ENCODE data around the gene MCM9. TPM values are rescaled to one million over a fixed set of nuclear protein-coding genes. Genes with fewer than 3 reads are reported as not detected.

Gene MCM9
- total RNA-seq, 1 donor from 2014 or later, result 18.0 TPM

GRCh38 chr6:118786596-118787453, 148.1 kb downstream of the MCM9 start:
- Mint-ChIP-seq H3K36me3 (ENCODE audit: unreplicated experiment) (no peaks in the 10 kb centered on the region), H3K9me3 (ENCODE audit: unreplicated experiment) (peaks cover 8% of the 10 kb centered on the region), H3K4me1 (ENCODE audit: low read depth, unreplicated experiment) (peaks cover 41% of the 10 kb centered on the region), H3K27me3 (ENCODE audit: unreplicated experiment) (peaks cover 1% of the 10 kb centered on the region), H3K4me3 (ENCODE audit: unreplicated experiment) (no peak overlapping the region), H3K27ac (ENCODE audit: unreplicated experiment) (no peak overlapping the region)
- no peak for DNase-seq
- TF ChIP-seq CTCF (IDR thresholded peaks at IDR 0.05; ENCODE audit: partially characterized antibody, unreplicated experiment), result no peak

GRCh38 chr6:118785601-118786000, 149.4 kb downstream of the MCM9 start:
- Mint-ChIP-seq H3K27me3 (ENCODE audit: unreplicated experiment) (peaks cover 1% of the 10 kb centered on the region), H3K4me3 (ENCODE audit: unreplicated experiment) (no peak overlapping the region), H3K4me1 (ENCODE audit: low read depth, unreplicated experiment) (peaks cover 37% of the 10 kb centered on the region), H3K9me3 (ENCODE audit: unreplicated experiment) (peaks cover 3% of the 10 kb centered on the region), H3K27ac (ENCODE audit: unreplicated experiment) (no peak overlapping the region), H3K36me3 (ENCODE audit: unreplicated experiment) (no peaks in the 10 kb centered on the region)
- DNase-seq, result no peak
- no peak for TF ChIP-seq CTCF (IDR thresholded peaks at IDR 0.05; ENCODE audit: partially characterized antibody, unreplicated experiment)

GRCh38 chr6:118784641-118785164, 150.3 kb downstream of the MCM9 start:
- DNase-seq, result no peak
- H3K36me3 Mint-ChIP-seq (ENCODE audit: unreplicated experiment), result no peaks in the 10 kb centered on the region
- H3K4me1 Mint-ChIP-seq (ENCODE audit: low read depth, unreplicated experiment), result peaks cover 34% of the 10 kb centered on the region
- TF ChIP-seq CTCF (IDR thresholded peaks at IDR 0.05; ENCODE audit: partially characterized antibody, unreplicated experiment), result no peak
- peaks cover 3% of the 10 kb centered on the region for H3K9me3 Mint-ChIP-seq (ENCODE audit: unreplicated experiment)
- peaks cover 1% of the 10 kb centered on the region for H3K27me3 Mint-ChIP-seq (ENCODE audit: unreplicated experiment)
- H3K27ac Mint-ChIP-seq (ENCODE audit: unreplicated experiment), result no peak overlapping the region
- no peak overlapping the region for H3K4me3 Mint-ChIP-seq (ENCODE audit: unreplicated experiment)

GRCh38 chr6:118783931-118784550, 150.9 kb downstream of the MCM9 start:
- no peak for DNase-seq
- TF ChIP-seq CTCF (IDR thresholded peaks at IDR 0.05; ENCODE audit: partially characterized antibody, unreplicated experiment), result no peak
- H3K9me3 Mint-ChIP-seq (ENCODE audit: unreplicated experiment), result peaks cover 3% of the 10 kb centered on the region
- peaks cover 1% of the 10 kb centered on the region for H3K27me3 Mint-ChIP-seq (ENCODE audit: unreplicated experiment)
- no peak overlapping the region for H3K4me3 Mint-ChIP-seq (ENCODE audit: unreplicated experiment)
- H3K4me1 Mint-ChIP-seq (ENCODE audit: low read depth, unreplicated experiment), result peaks cover 32% of the 10 kb centered on the region
- peak overlapping the region; percentile 36 for H3K27ac Mint-ChIP-seq (ENCODE audit: unreplicated experiment)
- no peaks in the 10 kb centered on the region for H3K36me3 Mint-ChIP-seq (ENCODE audit: unreplicated experiment)

GRCh38 chr6:118782651-118783050, 152.3 kb downstream of the MCM9 start:
- no peaks in the 10 kb centered on the region for H3K36me3 Mint-ChIP-seq (ENCODE audit: unreplicated experiment)
- H3K9me3 Mint-ChIP-seq (ENCODE audit: unreplicated experiment), result no peaks in the 10 kb centered on the region
- no peak overlapping the region for H3K4me3 Mint-ChIP-seq (ENCODE audit: unreplicated experiment)
- H3K27ac Mint-ChIP-seq (ENCODE audit: unreplicated experiment), result no peak overlapping the region
- no peak for TF ChIP-seq CTCF (IDR thresholded peaks at IDR 0.05; ENCODE audit: partially characterized antibody, unreplicated experiment)
- peaks cover 26% of the 10 kb centered on the region for H3K4me1 Mint-ChIP-seq (ENCODE audit: low read depth, unreplicated experiment)
- H3K27me3 Mint-ChIP-seq (ENCODE audit: unreplicated experiment), result no peaks in the 10 kb centered on the region
- DNase-seq, result no peak
